ENCODE data around the gene TRMT6. TPM values are rescaled to one million over a fixed set of nuclear protein-coding genes. Genes with fewer than 3 reads are reported as not detected.

TRMT6 gene
- 14.7 and 16.7 TPM in 2 replicates for total RNA-seq

GRCh38 chr20:5950271-5951031 lies at the start of gene TRMT6, which contains the start of gene MCM8:
TRMT6 (minus strand) TSS chr20:5950533; CDS start chr20:5950405, 128 bp downstream.
MCM8 (plus strand) TSS chr20:5950652; CDS start chr20:5952016, 1,364 bp downstream.

Other genes starting within 250 kb of the TRMT6 start
- gene SHLD1, start 200.1 kb downstream of the TRMT6 start, total RNA-seq, result 1.3 and 2.4 TPM in 2 replicates
- gene CHGB, start 39.0 kb downstream of the TRMT6 start, total RNA-seq, result 0.14 and 0.28 TPM in 2 replicates
- gene MCM8, start 119 bp upstream of the TRMT6 start, total RNA-seq, result 7.2 and 8.0 TPM in 2 replicates
- gene CRLS1, start 55.6 kb upstream of the TRMT6 start, total RNA-seq, result 22.1 and 26.2 TPM in 2 replicates
- gene LRRN4, start 103.5 kb upstream of the TRMT6 start, total RNA-seq, result 0.14 TPM in 1 of 2 replicates, not detected in the other
- gene FERMT1, start 172.5 kb upstream of the TRMT6 start, total RNA-seq, result 26.7 and 37.3 TPM in 2 replicates